OCI-LY7 (cell line): ENCODE measurements around the gene SYNJ2. TPM values are rescaled to one million over a fixed set of nuclear protein-coding genes. Genes with fewer than 3 reads are reported as not detected.

ENCODE experiments used
- BruUV-seq: library from RNA; stranded (reverse); fragments of 400-500 nt; replicated peaks from 2 replicates; lab custom pipeline; 2021; lab: Mats Ljungman, UMichigan
- CTCF ChIA-PET: fragments of 300-600 bp; sonication (Branson Sonifier 250); formaldehyde crosslinking; loops from one replicate; lab custom pipeline; 2022; ENCODE audit warnings: antibody characterized with exemption; ENCODE audit not compliant: unreplicated experiment; lab: Charles Lee
- POLR2A ChIA-PET: fragments of 300-600 bp; sonication (Branson Sonifier 250); formaldehyde crosslinking; loops from one replicate; lab custom pipeline; 2022; ENCODE audit warnings: antibody characterized with exemption; lab: Charles Lee
- DNase-seq: peaks from one replicate; pipeline ENCODE4 v3.0.0-alpha.2; 2015; ENCODE audit warnings: low spot score
- H2AFZ ChIP-seq: fragments of 200-600 bp; sonication (generic), shearing (Covaris generic); 2 replicates; pipeline ENCODE4 v1.6.1; 2014; ENCODE audit warnings: mild to moderate bottlenecking, antibody characterized with exemption, low read length, moderate library complexity
- H3K27ac ChIP-seq: fragments of 200-600 bp; sonication (generic); 2 replicates; pipeline ENCODE4 v1.5.1; 2014; ENCODE audit warnings: mixed run types, low read depth, mild to moderate bottlenecking, moderate library complexity, low read length, inconsistent platforms; ENCODE audit not compliant: poor library complexity, severe bottlenecking
- H3K36me3 ChIP-seq: fragments of 200-600 bp; sonication (generic); 2 replicates; pipeline ENCODE4 v1.6.1; 2014; ENCODE audit warnings: mild to moderate bottlenecking, antibody characterized with exemption, low read length, moderate library complexity, mixed read lengths; ENCODE audit not compliant: insufficient read depth
- H3K4me1 ChIP-seq: fragments of 200-600 bp; sonication (generic); 2 replicates; pipeline ENCODE4 v1.5.1; 2014; ENCODE audit warnings: mild to moderate bottlenecking, low read length; ENCODE audit not compliant: insufficient read depth, poor library complexity, severe bottlenecking
- H3K4me2 ChIP-seq: fragments of 200-600 bp; sonication (generic); 2 replicates; pipeline ENCODE4 v1.6.1; 2014; ENCODE audit warnings: mild to moderate bottlenecking, low read length
- H3K4me3 ChIP-seq: fragments of 200-600 bp; sonication (generic); 2 replicates; pipeline ENCODE4 v1.5.1; 2014; ENCODE audit warnings: mild to moderate bottlenecking, low read depth, low read length; ENCODE audit not compliant: poor library complexity, severe bottlenecking
- H3K79me2 ChIP-seq: fragments of 200-600 bp; sonication (generic); 2 replicates; pipeline ENCODE4 v1.6.1; 2016; ENCODE audit warnings: low read depth, mild to moderate bottlenecking, low read length, moderate library complexity, mixed read lengths; ENCODE audit not compliant: insufficient read depth
- H3K9me2 ChIP-seq: fragments of 200-600 bp; sonication (generic); 2 replicates; pipeline ENCODE4 v1.6.1; 2016; ENCODE audit warnings: mild to moderate bottlenecking, low read length, mixed read lengths; ENCODE audit not compliant: insufficient read depth
- H3K9me3 ChIP-seq: fragments of 200-600 bp; sonication (generic); 2 replicates; pipeline ENCODE4 v1.6.1; 2014; ENCODE audit warnings: mild to moderate bottlenecking, mixed run types, low read length, mixed read lengths
- H4K20me1 ChIP-seq: fragments of 200-600 bp; sonication (generic); 2 replicates; pipeline ENCODE4 v1.6.1; 2014; ENCODE audit warnings: mild to moderate bottlenecking, antibody characterized with exemption, low read length, moderate library complexity, mixed read lengths; ENCODE audit not compliant: insufficient read depth
- CTCF ChIP-seq: fragments of 200-600 bp; sonication (generic); conservative IDR thresholded peaks from 2 replicates; pipeline ENCODE4 v1.5.1; 2014; ENCODE audit warnings: mild to moderate bottlenecking, antibody characterized with exemption, low read length, moderate library complexity, mixed read lengths
- EZH2phosphoT487 ChIP-seq: fragments of 200-600 bp; sonication (generic); IDR thresholded peaks from 2 replicates; pipeline ENCODE4 v1.6.1; 2018; ENCODE audit warnings: low read depth, borderline replicate concordance, mild to moderate bottlenecking, mixed run types, antibody characterized with exemption, low read length, moderate library complexity, mixed read lengths
- intact Hi-C: fragments of 100-400 bp; cut with micrococcal nuclease; formaldehyde crosslinking; loops from one replicate; pipeline ENCODE4 v1.10.0; 2022; ENCODE audit not compliant: unreplicated experiment
- total RNA-seq, 2 experiments: library from RNA; depleted of rRNA in 1 of 2; stranded (reverse); fragments of >200 nt in 1 of 2; shearing (Covaris generic) in 1 of 2; gene quantifications; 2 replicates each; pipeline ENCODE4 v1.2.3, GENCODE V29; 2014 to 2022

The SYNJ2 gene
- total RNA-seq, 2 experiments from 2014 or later = 0.21 TPM; not detected in 1

DNA sequence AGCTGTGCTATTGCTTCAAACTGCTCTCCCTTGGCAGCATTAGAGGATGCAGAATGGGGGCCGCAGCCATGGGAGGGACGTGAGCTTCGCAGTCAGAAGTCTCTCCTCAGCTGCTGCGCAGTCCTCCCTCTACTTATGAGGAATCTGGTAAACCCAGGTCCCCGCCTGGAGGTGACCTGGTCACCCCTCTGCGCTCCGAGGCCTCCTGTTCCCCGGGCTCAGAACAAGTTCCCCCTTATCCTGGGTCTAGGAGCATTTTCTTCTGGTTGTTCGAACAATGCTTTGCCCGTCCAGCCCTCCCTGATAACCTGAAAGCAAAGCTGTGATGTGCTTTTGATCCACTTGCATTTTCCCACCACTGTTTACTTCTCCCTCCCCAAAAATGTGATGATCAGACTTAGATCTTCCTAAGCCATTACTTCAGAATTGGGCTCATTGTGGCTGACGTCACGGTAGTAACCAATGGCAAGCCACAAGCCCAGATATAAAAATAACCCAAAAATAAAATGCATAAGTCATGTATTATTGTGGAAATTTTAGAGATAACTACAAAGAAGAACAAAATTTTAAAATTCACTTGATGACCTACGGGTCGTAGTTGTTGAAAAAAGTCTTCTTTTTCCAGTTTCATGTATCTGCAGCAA lies 105.7 kb downstream of the SYNJ2 start:
- Histone ChIP-seq H3K4me1 (no peaks in the 10 kb centered on the region), H3K4me2 (no peak overlapping the region), H3K27ac (no peak overlapping the region), H3K9me3 (no peaks in the 10 kb centered on the region), H3K36me3 (no peaks in the 10 kb centered on the region), H3K4me3 (no peak overlapping the region), H3K79me2 (no peaks in the 10 kb centered on the region), H4K20me1 (no peaks in the 10 kb centered on the region), H2AFZ (no peak overlapping the region), H3K9me2 (no peaks in the 10 kb centered on the region)
- intact Hi-C loops = no loop called here
- TF ChIP-seq EZH2phosphoT487 (no peak), CTCF (no peak)
- BruUV-seq = no TSS peak
- CTCF ChIA-PET = no interaction called here
- POLR2A ChIA-PET = interaction anchor here (0.6 kb wide), 2 partner anchors 193 to 330 kb away, joined by 3 to 5 read pairs; no protein-coding TSS in a partner anchor
- no peak for DNase-seq

GRCh38 chr6:158092806-158093205 lies 111.1 kb downstream of the SYNJ2 start:
- Histone ChIP-seq H3K27ac (no peak overlapping the region), H4K20me1 (no peaks in the 10 kb centered on the region), H3K79me2 (no peaks in the 10 kb centered on the region), H3K36me3 (no peaks in the 10 kb centered on the region), H3K4me3 (no peak overlapping the region), H3K9me2 (no peaks in the 10 kb centered on the region), H3K4me1 (no peaks in the 10 kb centered on the region), H3K4me2 (no peak overlapping the region), H2AFZ (no peak overlapping the region), H3K9me3 (no peaks in the 10 kb centered on the region)
- DNase-seq = no peak
- POLR2A ChIA-PET = no interaction called here
- CTCF ChIA-PET = no interaction called here
- no TSS peak for BruUV-seq
- intact Hi-C loops = no loop called here
- TF ChIP-seq CTCF = no peak
- no peak for TF ChIP-seq EZH2phosphoT487

DNA sequence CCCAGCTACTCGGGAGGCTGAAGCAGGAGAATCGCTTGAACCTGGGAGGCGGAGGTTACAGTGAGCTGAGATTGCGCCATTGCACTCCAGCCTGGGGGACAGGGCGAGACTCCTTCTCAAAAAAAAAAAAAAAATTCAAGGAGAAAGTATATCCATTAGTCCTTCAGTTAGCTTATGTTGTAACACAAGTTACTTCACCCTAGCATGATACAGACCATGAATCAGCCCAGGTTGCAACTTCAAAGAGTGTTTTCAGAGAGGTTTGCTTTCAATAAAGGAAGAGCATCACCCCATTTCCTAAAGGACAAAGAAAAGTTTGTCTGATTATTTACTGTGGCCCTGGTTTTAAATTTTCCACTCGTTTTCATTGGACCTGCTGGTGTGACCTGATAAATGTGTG lies 113.4 kb downstream of the SYNJ2 start:
- no peak overlapping the region for H3K27ac ChIP-seq
- CTCF ChIA-PET = no interaction called here
- intact Hi-C loops = no loop called here

More for the DNA sequence above, 113.4 kb downstream of the SYNJ2 start:
- Histone ChIP-seq H3K9me2 (no peaks in the 10 kb centered on the region), H4K20me1 (no peaks in the 10 kb centered on the region), H2AFZ (no peak overlapping the region), H3K79me2 (no peaks in the 10 kb centered on the region), H3K4me3 (no peak overlapping the region), H3K36me3 (no peaks in the 10 kb centered on the region), H3K9me3 (no peaks in the 10 kb centered on the region), H3K4me2 (no peak overlapping the region), H3K4me1 (no peaks in the 10 kb centered on the region)
- POLR2A ChIA-PET = no interaction called here
- BruUV-seq = no TSS peak
- no peak for TF ChIP-seq EZH2phosphoT487
- no peak for TF ChIP-seq CTCF
- no peak for DNase-seq
